ENCODE results near the gene FAM227B. TPM values are rescaled to one million over a fixed set of nuclear protein-coding genes. Genes with fewer than 3 reads are reported as not detected.

The FAM227B gene
- total RNA-seq, 4 donors from 2014 or later = 13.3 to 16.7 (median 15.2) TPM

GRCh38 chr15:49428409-49429095 is 192.1 kb downstream of the FAM227B start:
- peak overlapping the region in 2 of 3 donors; percentile 19 to 49 for H3K27ac ChIP-seq
- intact Hi-C loops (cut with DNase I) = loop anchor here (10.0 kb wide), 2 partner anchors 194 to 564 kb away; no protein-coding TSS in a partner anchor
- WGBS, 2 donors = 72 to 82% methylated on average over 5 of the region's 5 CpGs

DNA sequence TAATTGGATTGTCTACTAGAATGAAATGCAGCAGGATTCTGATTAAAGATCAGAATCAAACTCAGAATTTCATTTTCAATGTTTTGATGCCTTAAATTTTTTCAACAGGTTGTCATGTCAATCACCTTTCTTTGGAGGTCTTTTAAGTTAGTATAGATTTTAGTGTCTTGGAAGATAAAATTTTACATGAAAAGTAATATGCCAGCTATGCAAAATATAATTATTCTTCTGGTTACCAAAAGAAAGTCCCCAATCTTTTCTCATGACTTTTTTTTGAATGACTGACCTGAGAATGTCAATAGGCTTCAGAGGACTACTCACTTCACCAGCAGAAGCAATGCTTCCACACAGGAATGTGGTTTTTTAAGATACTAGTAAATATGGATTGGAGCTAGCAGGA is 193.2 kb downstream of the FAM227B start:
- H3K27ac ChIP-seq = peak overlapping the region in 1 of 3 donors; percentile 49
- H3K4me3 ChIP-seq (replicated peaks in 1 of 3) = no peak overlapping the region
- intact Hi-C loops (cut with DNase I) = loop anchor here (10.0 kb wide), 2 partner anchors 193 to 563 kb away; no protein-coding TSS in a partner anchor

More at GRCh38 chr15:49428409-49429095, 192.1 kb downstream of the FAM227B start:
- Histone ChIP-seq H3K27me3 (no peaks in the 10 kb centered on the region), H3K4me1 (peaks cover 0 to 6% of the 10 kb centered on the region in 2 donors), H3K36me3 (no peaks in the 10 kb centered on the region), H3K9me3 (no peaks in the 10 kb centered on the region), H3K4me3 (replicated peaks in 1 of 3) (peak overlapping the region in 1 of 3 donors; percentile 0)
- no peak for TF ChIP-seq POLR2A (IDR thresholded peaks at IDR 0.05)
- TF ChIP-seq CTCF (IDR thresholded peaks at IDR 0.05) = no peak
- DNase-seq = no peak

GRCh38 chr15:49424954-49425353 is 195.7 kb downstream of the FAM227B start:
- 74 to 76% methylated on average over 1 of the region's 1 CpG for WGBS, 2 donors
- peak overlapping the region in 1 of 3 donors; percentile 61 for H3K27ac ChIP-seq
- intact Hi-C loops (cut with DNase I) = loop anchor here (10.0 kb wide), 2 partner anchors 190 to 560 kb away; no protein-coding TSS in a partner anchor
- H3K4me1 ChIP-seq = peaks cover 0 to 12% of the 10 kb centered on the region in 2 donors
- H3K36me3 ChIP-seq = no peaks in the 10 kb centered on the region
- DNase-seq = no peak
- H3K9me3 ChIP-seq = no peaks in the 10 kb centered on the region
- H3K27me3 ChIP-seq = no peaks in the 10 kb centered on the region
- TF ChIP-seq POLR2A (IDR thresholded peaks at IDR 0.05) (no peak), CTCF (IDR thresholded peaks at IDR 0.05) (no peak)
- H3K4me3 ChIP-seq (replicated peaks in 1 of 3) = peak overlapping the region in 1 of 3 donors; percentile 1

More for the DNA sequence above, 193.2 kb downstream of the FAM227B start:
- no peak for TF ChIP-seq CTCF (IDR thresholded peaks at IDR 0.05)
- TF ChIP-seq POLR2A (IDR thresholded peaks at IDR 0.05) = no peak
- no peaks in the 10 kb centered on the region for H3K27me3 ChIP-seq
- H3K9me3 ChIP-seq = no peaks in the 10 kb centered on the region
- peaks cover 0 to 12% of the 10 kb centered on the region in 2 donors for H3K4me1 ChIP-seq
- no peaks in the 10 kb centered on the region for H3K36me3 ChIP-seq
- DNase-seq = no peak

GRCh38 chr15:49423901-49424550 is 196.6 kb downstream of the FAM227B start:
- intact Hi-C loops (cut with DNase I) = loop anchor here (10.0 kb wide), 2 partner anchors 189 to 559 kb away; no protein-coding TSS in a partner anchor
- peak overlapping the region in 1 of 3 donors; percentile 8 for H3K4me3 ChIP-seq (replicated peaks in 1 of 3)
- H3K27ac ChIP-seq = peak overlapping the region in 2 of 3 donors; percentile 59 to 61
- 75 to 81% methylated on average over 6 of the region's 6 CpGs for WGBS, 2 donors
- peaks cover 0 to 12% of the 10 kb centered on the region in 2 donors for H3K4me1 ChIP-seq
- H3K36me3 ChIP-seq = no peaks in the 10 kb centered on the region
- no peak for TF ChIP-seq CTCF (IDR thresholded peaks at IDR 0.05)
- no peak for TF ChIP-seq POLR2A (IDR thresholded peaks at IDR 0.05)
- no peaks in the 10 kb centered on the region for H3K9me3 ChIP-seq
- no peak for DNase-seq
- H3K27me3 ChIP-seq = no peaks in the 10 kb centered on the region

Data from thyroid gland (tissue), 4 donors.